Spinal cord (tissue), 10 donors: Measurements from ENCODE around the gene FBXW11. TPM values are rescaled to one million over a fixed set of nuclear protein-coding genes. Genes with fewer than 3 reads are reported as not detected.

ENCODE experiments used
- DNase-seq, 6 donors: peaks; one replicate each; pipeline versions ENCODE4 v3.0.0 to v3.0.0-alpha.2; 2013 to 2015; ENCODE audit warnings: low spot score in 6 of 6, low read depth in 4 of 6
- H3K27ac ChIP-seq: one replicate; pipeline ENCODE4 v1.5.1; 2013; ENCODE audit warnings: low read depth, low read length, control low read depth
- H3K27me3 ChIP-seq: one replicate; pipeline ENCODE4 v1.6.1; 2013; ENCODE audit warnings: low read length; ENCODE audit not compliant: control insufficient read depth, insufficient read depth
- H3K36me3 ChIP-seq: one replicate; pipeline ENCODE4 v1.6.1; 2013; ENCODE audit warnings: low read length; ENCODE audit not compliant: control insufficient read depth, insufficient read depth
- H3K4me1 ChIP-seq: one replicate; pipeline ENCODE4 v1.6.1; 2013; ENCODE audit warnings: low read length; ENCODE audit not compliant: control insufficient read depth, insufficient read depth
- H3K4me3 ChIP-seq: one replicate; pipeline ENCODE4 v1.5.1; 2013; ENCODE audit warnings: low read depth, low read length, control low read depth
- H3K9me3 ChIP-seq: one replicate; pipeline ENCODE4 v1.6.1; 2013; ENCODE audit warnings: low read length; ENCODE audit not compliant: control insufficient read depth, insufficient read depth
- WGBS: methylation state at CpG from one replicate; pipeline ENCODE4 v1.1.5; 2013; ENCODE audit warnings: missing lambda C conversion rate; ENCODE audit not compliant: insufficient coverage; 5-methylcytosine and 5-hydroxymethylcytosine counted together
- long read RNA-seq, 4 donors: transcript quantifications; one replicate each; lab custom pipeline, GENCODE V29; 2026
- polyA plus RNA-seq, 2 donors: library from polyadenylated mRNA; unstranded; fragments of 120-200 nt; gene quantifications; one replicate each; pipeline ENCODE4 v1.2.1, GENCODE V29; 2013; ENCODE audit not compliant: insufficient read length in 2 of 2
- total RNA-seq, 2 donors: library from RNA; depleted of rRNA in 1 of 2; stranded (reverse); fragments of 120-200 nt in 1 of 2; fragments of >200 nt in 1 of 2; gene quantifications; one replicate each; pipeline versions ENCODE4 v1.2.3 to v1.2.4, GENCODE V29; 2013 to 2014
- donor health status: healthy.

FBXW11 gene
- total RNA-seq (100 to 1,000 TPM in 1 of 2 donors, 10 to 100 TPM in 1; 81.9 to 135 TPM), polyA plus RNA-seq (10 to 100 TPM; 72.1 to 92.3 TPM)
- long read RNA-seq, donor 1, full-length matches to known transcripts, result 17 of 22 reads
- long read RNA-seq, donor 1, partial matches to known transcripts, result 0 of 22 reads
- long read RNA-seq, donor 1, other reads (novel, unspliced or antisense), result 5 of 22 reads
- long read RNA-seq, donor 2, full-length matches to known transcripts, result 11 of 11 reads
- long read RNA-seq, donor 2, partial matches to known transcripts, result 0 of 11 reads
- long read RNA-seq, donor 2, other reads (novel, unspliced or antisense), result 0 of 11 reads
- long read RNA-seq, donor 3, full-length matches to known transcripts, result 10 of 10 reads
- long read RNA-seq, donor 3, partial matches to known transcripts, result 0 of 10 reads
- long read RNA-seq, donor 3, other reads (novel, unspliced or antisense), result 0 of 10 reads
- long read RNA-seq, donor 4, full-length matches to known transcripts, result 4 of 4 reads
- long read RNA-seq, donor 4, partial matches to known transcripts, result 0 of 4 reads
- long read RNA-seq, donor 4, other reads (novel, unspliced or antisense), result 0 of 4 reads

DNA sequence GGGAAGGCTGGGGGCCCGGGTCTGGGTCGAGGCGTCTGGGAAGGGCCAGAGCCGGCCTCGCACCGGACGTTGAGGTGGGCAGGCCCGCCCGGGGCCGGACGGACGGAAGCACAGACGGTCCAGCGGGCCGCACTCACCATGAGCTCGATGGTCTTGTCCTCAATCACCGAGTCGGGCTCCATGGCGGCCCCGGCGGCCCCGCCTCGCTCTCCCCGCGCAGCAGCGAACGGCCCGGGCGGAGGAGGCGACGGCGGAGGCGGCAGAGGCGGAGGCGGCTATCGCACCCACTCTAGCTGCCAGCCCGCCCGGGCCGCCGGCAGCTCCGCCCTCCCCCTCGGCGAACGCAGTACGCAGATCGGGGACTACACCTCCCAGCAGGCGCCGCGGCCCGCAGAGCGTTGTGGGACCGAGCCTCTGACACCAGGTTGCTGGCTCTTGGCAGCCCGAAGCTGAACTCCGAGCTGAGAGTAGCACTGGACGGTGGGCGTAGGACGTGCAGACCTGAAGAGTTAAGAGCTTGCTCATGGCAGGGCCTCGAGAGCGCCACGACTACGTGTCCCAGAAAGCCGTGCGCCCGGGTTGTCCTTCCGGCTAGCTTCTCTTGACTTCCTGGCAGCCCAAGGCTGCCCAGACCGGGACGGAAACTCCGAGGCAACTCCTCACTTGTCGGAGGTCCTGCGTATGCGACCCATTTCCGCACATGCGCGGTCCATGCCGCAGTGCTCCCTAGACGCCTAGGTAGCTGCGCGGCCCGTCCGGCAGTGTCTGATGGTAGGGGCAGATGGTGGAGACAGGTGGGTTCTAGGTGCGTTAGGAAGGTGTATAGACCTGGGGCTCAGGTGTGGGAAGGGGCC is at the start of gene FBXW11:
Gene FBXW11 (minus strand): TSS at position 318 of the 854 bp plus-strand sequence. CDS start 136 bp downstream, at position 182.
- Histone ChIP-seq H3K4me3 (peak within 1 kb of the TSS; percentile 83), H3K27ac (peak within 1 kb of the TSS; percentile 98), H3K36me3 (no peaks in the 10 kb centered on the region), H3K9me3 (no peaks in the 10 kb centered on the region), H3K4me1 (peaks cover 11% of the 10 kb centered on the region), H3K27me3 (no peaks in the 10 kb centered on the region)
- peak; percentile 88 to 99 (median 96) for DNase-seq
- whole genome bisulfite sequencing, result under 1% methylated on average over 81 of the region's 81 CpGs

GRCh38 chr5:172055996-172056395 is 49.6 kb upstream of the FBXW11 start:
- 100% methylated on average over 2 of the region's 3 CpGs for WGBS

DNA sequence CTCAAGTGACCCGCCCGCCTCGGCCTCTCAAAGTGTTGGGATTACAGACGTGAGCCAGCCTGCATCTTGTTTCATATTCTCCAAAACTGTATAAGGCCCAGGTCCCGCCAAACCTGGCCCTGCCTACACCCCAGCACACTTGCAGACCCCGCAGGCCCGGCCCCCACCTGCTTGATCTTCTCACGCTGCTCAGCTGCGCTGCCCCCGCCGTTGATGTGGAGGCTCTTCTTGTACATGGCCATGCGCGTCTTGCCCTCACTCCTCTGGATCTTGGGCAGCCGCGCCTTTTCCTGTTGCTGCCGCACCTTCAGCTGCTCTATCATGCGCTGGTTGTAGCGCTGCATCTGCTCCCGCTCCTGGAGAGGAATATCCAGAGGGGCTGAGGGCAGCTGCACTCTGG is 49.0 kb upstream of the FBXW11 start:
- H3K4me1 ChIP-seq, result no peaks in the 10 kb centered on the region
- no peaks in the 10 kb centered on the region for H3K9me3 ChIP-seq
- peaks cover 56% of the 10 kb centered on the region for H3K36me3 ChIP-seq
- H3K4me3 ChIP-seq, result no peak overlapping the region
- H3K27ac ChIP-seq, result no peak overlapping the region
- H3K27me3 ChIP-seq, result no peaks in the 10 kb centered on the region
- DNase-seq, result no peak
- WGBS, result 94% methylated on average over 19 of the region's 19 CpGs

More at GRCh38 chr5:172055996-172056395, 49.6 kb upstream of the FBXW11 start:
- H3K4me3 ChIP-seq, result no peak overlapping the region
- no peak overlapping the region for H3K27ac ChIP-seq
- no peaks in the 10 kb centered on the region for H3K4me1 ChIP-seq
- H3K9me3 ChIP-seq, result no peaks in the 10 kb centered on the region
- H3K36me3 ChIP-seq, result peaks cover 56% of the 10 kb centered on the region
- DNase-seq, result no peak
- H3K27me3 ChIP-seq, result no peaks in the 10 kb centered on the region

DNA sequence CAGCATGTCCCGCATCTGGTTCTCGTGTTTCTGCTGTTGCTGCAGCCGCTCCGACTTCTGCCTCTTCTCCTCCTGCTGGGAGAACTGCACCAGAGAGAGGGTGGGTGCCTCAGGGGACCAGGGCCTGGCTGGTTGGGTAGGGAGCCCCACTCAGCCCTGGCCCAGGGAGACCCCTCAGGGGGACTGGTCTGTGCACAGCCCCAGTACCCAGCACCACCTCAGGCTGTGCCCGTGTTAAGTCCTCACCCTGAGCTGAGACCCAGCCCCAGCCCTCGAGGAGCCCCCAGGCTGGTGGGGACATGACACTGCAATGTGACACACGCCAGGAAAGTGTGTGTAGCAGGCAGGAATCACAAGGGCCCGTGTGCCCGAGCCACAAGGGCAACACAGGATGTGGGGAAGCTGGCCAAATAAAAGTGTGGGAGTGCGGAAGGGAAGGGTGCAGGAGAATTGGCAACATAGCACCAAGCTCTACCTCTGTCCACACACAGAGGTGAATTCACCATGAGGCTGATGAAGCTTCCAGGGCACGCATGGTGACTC is 48.2 kb upstream of the FBXW11 start:
- Histone ChIP-seq H3K27ac (no peak overlapping the region), H3K4me3 (no peak overlapping the region), H3K27me3 (no peaks in the 10 kb centered on the region), H3K4me1 (no peaks in the 10 kb centered on the region), H3K9me3 (no peaks in the 10 kb centered on the region), H3K36me3 (peaks cover 54% of the 10 kb centered on the region)
- 88% methylated on average over 9 of the region's 11 CpGs for WGBS
- no peak for DNase-seq

DNA sequence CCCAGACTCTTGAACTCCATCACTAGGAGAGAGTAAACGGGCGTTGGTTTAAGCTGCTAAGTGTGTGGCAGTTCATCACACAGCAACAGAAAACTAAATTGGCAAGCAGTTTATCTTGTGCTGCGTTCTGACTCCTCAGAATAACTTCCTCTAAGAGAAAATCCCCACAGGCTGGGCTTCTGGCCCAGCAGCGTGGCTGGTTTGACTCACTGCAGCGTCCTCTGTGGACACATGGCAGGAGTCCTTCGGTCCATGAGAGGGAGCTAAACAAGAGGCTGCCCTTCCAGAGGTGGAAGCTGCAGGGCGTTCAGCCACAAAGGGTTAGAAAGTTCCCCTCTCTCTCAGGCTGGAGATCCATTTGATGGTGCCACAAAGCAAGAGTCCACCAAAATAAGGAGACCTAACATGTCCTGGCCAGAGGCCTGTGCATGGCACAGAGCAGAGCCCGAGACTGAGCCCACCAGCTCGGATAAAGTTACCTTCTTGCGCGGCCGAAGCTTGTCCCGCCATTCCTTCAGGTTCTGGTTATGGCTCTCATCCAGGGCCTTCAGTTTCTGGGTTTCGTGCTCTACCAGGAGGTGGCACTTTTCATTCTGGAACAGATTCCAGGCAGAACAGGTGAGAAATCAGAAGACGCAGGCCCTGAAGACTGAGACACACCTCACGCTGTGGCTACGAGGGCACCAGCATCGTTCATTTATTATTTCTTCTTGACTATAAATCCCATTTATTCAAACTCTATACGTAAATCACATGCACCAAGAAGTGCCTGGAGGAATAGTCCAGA is 46.2 kb upstream of the FBXW11 start:
- peak in 1 of 6 donors; percentile 56 for DNase-seq
- Histone ChIP-seq H3K4me3 (no peak overlapping the region), H3K27me3 (no peaks in the 10 kb centered on the region), H3K27ac (no peak overlapping the region), H3K36me3 (peaks cover 49% of the 10 kb centered on the region), H3K4me1 (no peaks in the 10 kb centered on the region), H3K9me3 (no peaks in the 10 kb centered on the region)
- 90% methylated on average over 15 of the region's 19 CpGs for WGBS

GRCh38 chr5:172051643-172052339 is 45.4 kb upstream of the FBXW11 start:
- WGBS, result 66% methylated on average over 11 of the region's 16 CpGs
- no peaks in the 10 kb centered on the region for H3K4me1 ChIP-seq
- H3K27ac ChIP-seq, result no peak overlapping the region
- H3K27me3 ChIP-seq, result no peaks in the 10 kb centered on the region
- DNase-seq, result no peak
- H3K4me3 ChIP-seq, result no peak overlapping the region
- H3K9me3 ChIP-seq, result no peaks in the 10 kb centered on the region
- H3K36me3 ChIP-seq, result peaks cover 42% of the 10 kb centered on the region

- 82% methylated on average over 3 of the region's 4 CpGs for WGBS
- Histone ChIP-seq H3K9me3 (no peaks in the 10 kb centered on the region), H3K27ac (no peak overlapping the region), H3K4me1 (peaks cover under 1% of the 10 kb centered on the region), H3K36me3 (peaks cover 36% of the 10 kb centered on the region), H3K4me3 (no peak overlapping the region), H3K27me3 (no peaks in the 10 kb centered on the region)
- DNase-seq, result no peak
Measured at GRCh38 chr5:172050080-172050479, 43.6 kb upstream of the FBXW11 start.

DNA sequence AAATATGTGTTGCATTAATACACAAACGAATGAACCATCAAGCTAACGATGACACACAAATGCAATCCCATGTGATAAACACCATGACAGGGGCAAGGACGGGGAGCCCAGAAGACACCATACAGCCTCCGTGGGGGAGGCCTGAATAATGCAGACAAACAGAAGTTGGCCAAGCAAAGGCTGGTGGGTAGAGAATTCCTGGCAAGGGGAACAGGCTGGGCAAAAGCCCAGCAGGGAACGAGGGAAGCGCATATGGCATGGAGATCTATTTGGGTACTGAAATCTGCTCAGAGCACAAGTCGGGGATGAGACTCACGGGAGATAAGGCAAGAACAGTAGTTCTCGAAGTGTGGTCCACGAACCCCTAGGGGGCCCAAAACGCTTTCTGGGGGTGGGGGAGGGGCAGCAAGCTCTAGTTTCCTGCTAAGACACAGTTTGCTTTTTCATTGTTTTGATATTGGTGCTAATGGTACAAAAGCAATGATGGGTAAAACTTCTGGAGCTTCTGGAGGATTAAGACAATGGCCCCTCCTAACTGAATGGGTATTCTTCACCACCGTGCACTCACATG is 42.9 kb upstream of the FBXW11 start:
- DNase-seq, result peak in 2 of 6 donors; percentile 17 to 94
- no peak overlapping the region for H3K4me3 ChIP-seq
- no peaks in the 10 kb centered on the region for H3K9me3 ChIP-seq
- no peaks in the 10 kb centered on the region for H3K27me3 ChIP-seq
- peaks cover 36% of the 10 kb centered on the region for H3K36me3 ChIP-seq
- peaks cover 8% of the 10 kb centered on the region for H3K4me1 ChIP-seq
- WGBS, result 41% methylated on average over 6 of the region's 12 CpGs
- no peak overlapping the region for H3K27ac ChIP-seq
